Keratinocyte (primary cell): Measurements from ENCODE around the gene AZIN2. TPM values are rescaled to one million over a fixed set of nuclear protein-coding genes. Genes with fewer than 3 reads are reported as not detected.

Experiments used
- DNase-seq: peaks from one replicate; pipeline ENCODE4 v3.0.0-alpha.2; 2011; ENCODE audit warnings: low read depth, missing footprints, low spot score
- FAIRE-seq: peaks from 2 replicates; lab custom pipeline; 2011; peaks lifted over from hg19 to GRCh38; lab: Jason Lieb, UNC
- H2AFZ ChIP-seq: 2 replicates; pipeline ENCODE4 v1.6.0; 2012; ENCODE audit warnings: low read length, control low read depth, inconsistent platforms; ENCODE audit not compliant: control insufficient read depth
- H3K27ac ChIP-seq: 2 replicates; pipeline ENCODE4 v1.5.1; 2011; ENCODE audit warnings: low read length; ENCODE audit not compliant: control insufficient read depth, insufficient read depth
- H3K27me3 ChIP-seq: 3 replicates; pipeline ENCODE4 v1.6.0; 2011; ENCODE audit warnings: low read length; ENCODE audit not compliant: control insufficient read depth, insufficient read depth; ENCODE audit errors: extremely low read depth
- H3K36me3 ChIP-seq, 2 experiments: 2 replicates in 1 of 2; 3 replicates in 1 of 2; pipeline ENCODE4 v1.5.1; 2011; ENCODE audit warnings: low read length in 2 of 2, mild to moderate bottlenecking in 1 of 2; ENCODE audit not compliant: control insufficient read depth in 2 of 2, insufficient read depth in 2 of 2; ENCODE audit errors: extremely low read depth in 1 of 2
- H3K4me1 ChIP-seq: 3 replicates; pipeline ENCODE4 v1.5.1; 2011; ENCODE audit warnings: low read length; ENCODE audit not compliant: control insufficient read depth, insufficient read depth; ENCODE audit errors: extremely low read depth
- H3K4me2 ChIP-seq: 3 replicates; pipeline ENCODE4 v1.6.0; 2011; ENCODE audit warnings: low read depth, low read length; ENCODE audit not compliant: control insufficient read depth, insufficient read depth; ENCODE audit errors: extremely low read depth
- H3K4me3 ChIP-seq, 3 experiments: fragments of 200-600 bp in 1 of 3; sonication (generic) in 1 of 3; 2 replicates in 2 of 3; 3 replicates in 1 of 3; pipeline ENCODE4 v1.5.1; 2011 to 2016; ENCODE audit warnings: low read length in 3 of 3, mild to moderate bottlenecking in 3 of 3, control low read depth in 2 of 3, inconsistent platforms in 1 of 3, low read depth in 1 of 3, mixed read lengths in 1 of 3, mixed run types in 1 of 3, moderate library complexity in 1 of 3; ENCODE audit not compliant: control insufficient read depth in 2 of 3, insufficient read depth in 2 of 3; ENCODE audit errors: extremely low read depth in 1 of 3
- H3K79me2 ChIP-seq: 2 replicates; pipeline ENCODE4 v1.6.0; 2012; ENCODE audit warnings: low read length; ENCODE audit not compliant: control insufficient read depth, insufficient read depth
- H3K9ac ChIP-seq: 3 replicates; pipeline ENCODE4 v1.6.0; 2011; ENCODE audit warnings: low read length; ENCODE audit not compliant: control insufficient read depth, insufficient read depth; ENCODE audit errors: extremely low read depth
- H3K9me1 ChIP-seq: 3 replicates; pipeline ENCODE4 v1.6.0; 2011; ENCODE audit warnings: low read length; ENCODE audit not compliant: control insufficient read depth, insufficient read depth; ENCODE audit errors: extremely low read depth
- H3K9me3 ChIP-seq: 2 replicates; pipeline ENCODE4 v1.5.1; 2012; ENCODE audit warnings: low read depth, low read length; ENCODE audit not compliant: control insufficient read depth
- H4K20me1 ChIP-seq: 3 replicates; pipeline ENCODE4 v1.6.0; 2011; ENCODE audit warnings: low read length; ENCODE audit not compliant: control insufficient read depth, insufficient read depth; ENCODE audit errors: extremely low read depth
- CTCF ChIP-seq, 3 experiments: IDR thresholded peaks in 1 of 3; conservative IDR thresholded peaks in 1 of 3; optimal IDR thresholded peaks in 1 of 3; 2 replicates in 2 of 3; 3 replicates in 1 of 3; pipeline versions ENCODE3 to v1.5.1; 2011; ENCODE audit warnings: low read length in 3 of 3, mild to moderate bottlenecking in 3 of 3, moderate library complexity in 2 of 3, control low read depth in 1 of 3, inconsistent platforms in 1 of 3; ENCODE audit not compliant: insufficient read depth in 2 of 3; ENCODE audit errors: extremely low read depth in 1 of 3
- EZH2 ChIP-seq: IDR thresholded peaks from one replicate; pipeline ENCODE4 v1.6.1; 2012; ENCODE audit warnings: inconsistent platforms, mild to moderate bottlenecking, low read length, moderate library complexity
- dilution Hi-C: fragments of 300-500 bp; cut with MboI; formaldehyde crosslinking; loops from one replicate; pipeline ENCODE4 v1.7.0; 2020; ENCODE audit warnings: low sequenced_read_pairs; ENCODE audit not compliant: extremely low pct_ligation_motif_present
- polyA plus RNA-seq, 5 experiments: library from polyadenylated mRNA; depleted of rRNA in 3 of 5; stranded (reverse) in 3 of 5; stranded (forward) in 1 of 5; unstranded in 1 of 5; fragments of >200 nt; gene quantifications; 1 replicate in 1 of 5; 2 replicates in 3 of 5; 3 replicates in 1 of 5; pipeline versions ENCODE4 v1.2.1 to v1.2.3, GENCODE V29; 2011 to 2012; ENCODE audit warnings: missing spikeins in 2 of 5, low read depth in 1 of 5, low replicate concordance in 1 of 5

AZIN2 gene
- polyA plus RNA-seq, 1 donor (not counting 4 experiments of a cell fraction or from before 2014, with no cell fraction given), result 6.7 TPM

GRCh38 chr1:33146003-33146402, 65.0 kb downstream of the AZIN2 start:
- FAIRE-seq (no peak), DNase-seq (no peak)
- Histone ChIP-seq H2AFZ (no peak overlapping the region), H3K4me2 (no peak overlapping the region), H3K9me3 (no peaks in the 10 kb centered on the region), H3K27me3 (no peaks in the 10 kb centered on the region), H3K4me3 (no peak overlapping the region), H3K79me2 (no peaks in the 10 kb centered on the region), H3K9ac (no peak overlapping the region), H4K20me1 (no peaks in the 10 kb centered on the region), H3K9me1 (no peaks in the 10 kb centered on the region), H3K4me1 (no peaks in the 10 kb centered on the region), H3K27ac (no peak overlapping the region), H3K36me3 (peaks cover 0 to 15% of the 10 kb centered on the region in 2 experiments)
- TF ChIP-seq CTCF (optimal IDR thresholded peaks at IDR 0.05 in 1 of 3, IDR thresholded peaks at IDR 0.05 in 1 of 3, conservative IDR thresholded peaks at IDR 0.05 in 1 of 3; ENCODE audit: extremely low read depth in 1 of 3, insufficient read depth in 2 of 3, low read length in 3 of 3) (no peak), EZH2 (no peak)
- dilution Hi-C loops, result no loop called here

- Histone ChIP-seq H3K4me3 (no peak overlapping the region), H3K4me1 (peaks cover 12% of the 10 kb centered on the region), H3K27ac (no peak overlapping the region)
Measured at GRCh38 chr1:33147275-33147996, 66.5 kb downstream of the AZIN2 start.

More at GRCh38 chr1:33147275-33147996, 66.5 kb downstream of the AZIN2 start:
- Histone ChIP-seq H3K27me3 (no peaks in the 10 kb centered on the region), H3K36me3 (peaks cover 0 to 15% of the 10 kb centered on the region in 2 experiments), H3K4me2 (no peak overlapping the region), H3K9ac (no peak overlapping the region), H4K20me1 (no peaks in the 10 kb centered on the region), H3K9me1 (no peaks in the 10 kb centered on the region), H3K79me2 (no peaks in the 10 kb centered on the region), H3K9me3 (no peaks in the 10 kb centered on the region), H2AFZ (no peak overlapping the region)
- FAIRE-seq, result no peak
- dilution Hi-C loops, result no loop called here
- DNase-seq, result no peak
- TF ChIP-seq EZH2 (no peak), CTCF (optimal IDR thresholded peaks at IDR 0.05 in 1 of 3, IDR thresholded peaks at IDR 0.05 in 1 of 3, conservative IDR thresholded peaks at IDR 0.05 in 1 of 3; ENCODE audit: extremely low read depth in 1 of 3, insufficient read depth in 2 of 3, low read length in 3 of 3) (no peak)
